Measurements from ENCODE around the gene CHST9. TPM values are rescaled to one million over a fixed set of nuclear protein-coding genes. Genes with fewer than 3 reads are reported as not detected.

The CHST9 gene
- total RNA-seq, 1 experiment from 2014 or later: 3.5 TPM

- H3K27me3 Mint-ChIP-seq (ENCODE audit: low read depth): no peaks in the 10 kb centered on the region
- Histone ChIP-seq H2BK12ac (ENCODE audit: insufficient read length, low read depth, low read length) (no peak overlapping the region), H4K8ac (replicated peaks; ENCODE audit: insufficient read length, low read depth, low read length) (no peak overlapping the region), H3K27ac (ENCODE audit: insufficient read length, low read depth, low read length) (no peak overlapping the region), H3K14ac (ENCODE audit: insufficient read depth, low read length) (no peak overlapping the region), H3K4me1 (ENCODE audit: insufficient read depth, low read length) (no peaks in the 10 kb centered on the region; the same call in 1 of the 2 replicates), H3K79me2 (ENCODE audit: insufficient read depth, low read length) (no peaks in the 10 kb centered on the region), H3K18ac (ENCODE audit: insufficient read length, low read depth, low read length) (no peak overlapping the region), H3K56ac (ENCODE audit: insufficient read length, low read depth, low read length) (no peak overlapping the region), H3K4ac (ENCODE audit: low read depth, low read length) (no peak overlapping the region), H2BK5ac (ENCODE audit: insufficient read length, low read length) (no peak overlapping the region), H3K79me1 (ENCODE audit: insufficient read depth, low read depth, low read length, poor library complexity, severe bottlenecking) (no peaks in the 10 kb centered on the region), H2BK20ac (ENCODE audit: low read depth, low read length, poor library complexity, severe bottlenecking) (no peak overlapping the region), H3K9me3 (ENCODE audit: control insufficient read depth, low read depth, low read length) (no peaks in the 10 kb centered on the region), H3K9ac (ENCODE audit: extremely low read depth, insufficient read length, low read length) (no peak overlapping the region), H2AFZ (ENCODE audit: low read length) (no peak overlapping the region), H4K5ac (ENCODE audit: insufficient read length, low read depth, low read length) (no peak overlapping the region), H3T11ph (ENCODE audit: low read length) (no peak overlapping the region), H2BK15ac (ENCODE audit: low read depth, low read length) (no peak overlapping the region), H3K23me2 (ENCODE audit: insufficient read length, low read depth, low read length, poor library complexity, severe bottlenecking) (no peaks in the 10 kb centered on the region), H4K20me1 (ENCODE audit: control insufficient read depth, insufficient read depth, insufficient read length) (no peaks in the 10 kb centered on the region), H2AK5ac (ENCODE audit: insufficient read length, low read length) (no peak overlapping the region), H3K4me2 (ENCODE audit: insufficient read depth, insufficient read length, low read length) (no peak overlapping the region), H3K23ac (ENCODE audit: insufficient read length, low read depth, low read length) (no peak overlapping the region), H2BK120ac (ENCODE audit: low read depth, low read length, poor library complexity, severe bottlenecking) (no peak overlapping the region), H4K91ac (ENCODE audit: insufficient read length, low read depth, low read length) (no peak overlapping the region), H3K27me3 (ENCODE audit: insufficient read depth, low read length) (no peaks in the 10 kb centered on the region)
- no peak for TF ChIP-seq CTCF (conservative IDR thresholded peaks at IDR 0.05)
- H3K4me3 Mint-ChIP-seq: no peak overlapping the region
- WGBS (ENCODE audit: extremely low coverage, insufficient read length, low lambda C conversion rate): no CpG with 5 or more reads among the region's 1 CpG
- no peak overlapping the region; a peak in 1 of 7 replicates for H3K27ac Mint-ChIP-seq
- peaks cover 3 to 4% of the 10 kb centered on the region in 2 experiments; a peak in 2 of 5 replicates for H3K9me3 Mint-ChIP-seq
- peaks cover 4 to 10% of the 10 kb centered on the region in 2 experiments for H3K4me1 Mint-ChIP-seq
- H3K36me3 Mint-ChIP-seq (ENCODE audit: insufficient read depth in 1 of 3, low read depth in 3 of 3): peaks cover 0 to 9% (median 6%) of the 10 kb centered on the region in 3 experiments; a peak in 5 of 7 replicates
- no peak for DNase-seq
Observed at GRCh38 chr18:27110319-27110718, 74.8 kb downstream of the CHST9 start.

All from H9 (cell line).